HG03469 (cell line): Measurements from ENCODE around the gene BCL7B.
"Not testable (repeated sequence)": the region's sequence is repeated elsewhere in the genome, so short reads cannot be mapped to it uniquely, and the experiment has no call there.

ENCODE experiments used
- ATAC-seq: cut with Tn5 transposase; IDR thresholded peaks from one replicate; pipeline ENCODE4 v1.9.1; 2021; ENCODE audit warnings: mild to moderate bottlenecking, moderate library complexity, moderate number of reproducible peaks; ENCODE audit not compliant: unreplicated experiment

BCL7B gene

DNA sequence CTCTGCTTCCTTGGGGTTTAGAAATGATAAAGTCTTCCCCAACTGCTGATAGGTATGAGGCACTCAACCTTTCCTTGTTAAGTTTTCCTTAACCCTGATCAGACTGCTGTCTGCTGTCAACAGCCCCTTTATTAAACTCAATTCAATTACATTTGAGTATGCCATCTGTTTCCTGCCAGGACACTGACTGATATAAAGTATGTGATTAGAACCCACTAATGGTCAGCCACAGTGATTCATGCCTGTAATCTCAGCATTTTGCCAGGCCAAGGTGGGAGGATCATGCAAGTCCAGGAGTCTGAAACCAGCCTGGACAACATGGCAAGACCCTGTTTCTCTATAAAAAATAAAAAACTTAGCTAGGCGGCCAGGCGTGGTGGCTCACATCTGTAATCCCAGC lies 53.5 kb downstream of the BCL7B start:
- no peak for ATAC-seq

DNA sequence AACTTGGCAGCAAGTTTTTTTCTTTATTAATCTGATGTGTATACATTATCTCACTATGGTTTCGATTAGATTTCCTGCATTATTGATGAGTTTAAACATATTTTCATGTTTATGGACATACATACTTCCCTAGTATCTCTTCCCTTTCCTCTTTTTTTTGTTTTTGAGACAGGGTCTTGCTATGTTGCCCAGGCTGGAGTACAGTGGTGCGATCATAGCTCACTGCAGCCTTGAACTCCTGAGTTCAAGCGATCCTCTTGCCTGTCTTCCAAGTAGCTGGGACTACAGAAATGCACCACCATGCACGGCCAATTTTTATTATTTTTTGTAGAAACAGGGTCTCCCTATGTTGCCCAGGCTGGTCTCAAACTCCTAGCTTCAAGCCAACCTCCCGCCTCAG lies 54.3 kb downstream of the BCL7B start:
- ATAC-seq, result no peak

DNA sequence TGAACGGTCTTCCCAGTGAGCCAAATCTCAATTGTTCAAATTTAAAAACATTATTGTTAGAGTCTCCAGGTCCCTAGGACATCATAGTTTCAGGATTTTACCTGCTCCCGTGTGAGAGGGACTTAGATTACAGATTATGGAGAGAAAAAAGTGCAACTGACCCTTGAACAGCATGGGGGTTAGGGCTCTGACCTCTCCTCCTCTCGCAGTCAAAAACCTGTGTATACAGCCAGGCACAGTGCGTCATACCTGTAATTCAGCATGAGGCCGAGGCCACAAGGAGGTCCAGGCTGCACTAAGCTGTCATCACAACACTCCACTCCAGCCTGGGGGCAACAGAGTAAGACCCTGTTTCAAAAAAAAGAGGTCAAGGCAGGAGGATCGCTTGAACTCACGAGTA lies 60.9 kb downstream of the BCL7B start:
- no peak for ATAC-seq

DNA sequence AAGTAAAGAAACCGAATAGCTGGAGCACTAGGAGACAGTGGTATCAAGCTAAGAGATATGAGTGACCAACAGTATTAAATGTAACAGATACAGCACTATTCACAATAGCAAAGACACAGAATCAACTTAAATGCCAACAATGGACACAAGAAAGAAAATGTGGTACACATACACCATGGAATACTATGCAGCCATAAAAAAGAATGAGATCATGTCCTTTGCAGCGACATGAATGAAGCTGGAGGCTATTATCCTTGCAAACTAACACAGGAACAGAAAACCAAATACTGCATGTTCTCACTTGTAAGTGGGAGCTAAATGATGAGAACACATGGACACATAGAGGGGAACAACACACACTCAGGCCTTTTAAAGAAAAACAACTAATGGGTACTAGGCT lies 62.0 kb downstream of the BCL7B start:
- ATAC-seq, result not testable (repeated sequence)

DNA sequence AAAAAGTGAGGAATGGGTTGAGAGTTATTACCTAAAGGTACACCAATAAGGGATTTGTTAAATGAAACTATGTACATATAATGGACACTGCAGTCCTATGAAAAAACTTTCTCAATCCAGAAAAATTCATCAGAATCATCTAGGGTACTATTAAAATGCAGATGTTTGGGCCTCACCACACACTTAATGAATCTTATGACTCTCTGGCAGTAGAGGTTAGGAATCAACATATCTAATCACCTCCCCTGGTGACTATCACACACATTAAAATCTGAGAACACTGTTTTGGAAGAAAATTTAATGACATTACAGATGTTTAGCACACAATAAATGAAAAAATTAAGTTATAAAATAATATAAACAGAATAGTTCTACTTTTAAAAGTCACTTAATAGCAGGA lies 67.5 kb downstream of the BCL7B start:
- no peak for ATAC-seq

DNA sequence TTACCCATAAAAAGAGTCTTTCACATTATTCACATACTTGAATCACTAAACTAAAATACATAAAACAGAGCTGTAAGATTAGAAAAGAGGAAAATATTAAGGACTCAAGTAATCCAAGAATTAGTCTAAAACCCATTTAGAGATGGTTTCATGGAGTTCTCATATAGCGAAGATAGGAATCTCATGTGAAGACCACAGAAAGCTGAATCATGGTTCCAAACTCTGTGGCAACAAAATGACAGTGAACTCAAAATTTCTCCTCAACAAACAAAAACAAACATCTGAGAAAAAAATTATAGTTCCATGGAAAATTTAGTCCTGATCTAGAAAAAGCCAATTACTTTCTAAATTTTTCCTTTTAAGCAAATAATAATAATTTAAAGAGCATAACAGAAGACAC lies 70.0 kb downstream of the BCL7B start:
- ATAC-seq, result no peak
